Stimulated activated CD4-positive, alpha-beta T cell treated with anti-CD3 and anti-CD28 coated beads, Interleukin-4, amount 100 ng/mL, for 1 hour (primary cell): ENCODE results near the gene CBY2.
"Not testable (repeated sequence)": the region's sequence is repeated elsewhere in the genome, so short reads cannot be mapped to it uniquely, and the experiment has no call there.

Experiments
- DNase-seq: peaks from one replicate; pipeline ENCODE4 v3.0.0-alpha.2; 2020

The CBY2 gene, protein sequence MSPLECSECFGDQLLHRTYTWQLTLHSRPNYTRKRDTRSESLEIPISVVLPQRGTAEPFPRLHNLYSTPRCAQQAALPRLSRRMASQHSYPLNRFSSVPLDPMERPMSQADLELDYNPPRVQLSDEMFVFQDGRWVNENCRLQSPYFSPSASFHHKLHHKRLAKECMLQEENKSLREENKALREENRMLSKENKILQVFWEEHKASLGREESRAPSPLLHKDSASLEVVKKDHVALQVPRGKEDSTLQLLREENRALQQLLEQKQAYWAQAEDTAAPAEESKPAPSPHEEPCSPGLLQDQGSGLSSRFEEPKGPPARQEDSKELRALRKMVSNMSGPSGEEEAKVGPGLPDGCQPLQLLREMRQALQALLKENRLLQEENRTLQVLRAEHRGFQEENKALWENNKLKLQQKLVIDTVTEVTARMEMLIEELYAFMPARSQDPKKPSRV

DNA sequence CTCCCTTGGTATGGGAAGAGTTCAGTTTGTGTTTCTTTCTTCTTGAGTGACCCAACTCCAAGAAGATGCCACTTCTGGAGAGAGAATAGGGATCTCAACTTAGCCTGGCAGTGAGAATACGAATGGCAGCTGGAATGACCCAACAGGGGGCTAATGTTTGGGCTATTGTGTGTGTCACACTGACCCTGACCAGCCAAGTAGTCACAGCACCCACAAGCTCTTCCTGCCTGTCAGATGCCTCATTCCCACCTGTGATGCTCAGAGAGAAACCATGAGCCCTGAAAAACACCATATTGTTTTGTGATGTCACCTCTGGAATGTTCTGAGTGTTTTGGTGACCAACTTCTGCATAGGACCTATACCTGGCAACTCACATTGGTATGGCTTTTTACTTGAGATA, at the start of gene CBY2:
TSS of gene CBY2 (plus strand) at position 233 of the 400 bp plus-strand sequence. CDS start at position 304, 71 bp downstream.
- DNase-seq, result no peak

DNA sequence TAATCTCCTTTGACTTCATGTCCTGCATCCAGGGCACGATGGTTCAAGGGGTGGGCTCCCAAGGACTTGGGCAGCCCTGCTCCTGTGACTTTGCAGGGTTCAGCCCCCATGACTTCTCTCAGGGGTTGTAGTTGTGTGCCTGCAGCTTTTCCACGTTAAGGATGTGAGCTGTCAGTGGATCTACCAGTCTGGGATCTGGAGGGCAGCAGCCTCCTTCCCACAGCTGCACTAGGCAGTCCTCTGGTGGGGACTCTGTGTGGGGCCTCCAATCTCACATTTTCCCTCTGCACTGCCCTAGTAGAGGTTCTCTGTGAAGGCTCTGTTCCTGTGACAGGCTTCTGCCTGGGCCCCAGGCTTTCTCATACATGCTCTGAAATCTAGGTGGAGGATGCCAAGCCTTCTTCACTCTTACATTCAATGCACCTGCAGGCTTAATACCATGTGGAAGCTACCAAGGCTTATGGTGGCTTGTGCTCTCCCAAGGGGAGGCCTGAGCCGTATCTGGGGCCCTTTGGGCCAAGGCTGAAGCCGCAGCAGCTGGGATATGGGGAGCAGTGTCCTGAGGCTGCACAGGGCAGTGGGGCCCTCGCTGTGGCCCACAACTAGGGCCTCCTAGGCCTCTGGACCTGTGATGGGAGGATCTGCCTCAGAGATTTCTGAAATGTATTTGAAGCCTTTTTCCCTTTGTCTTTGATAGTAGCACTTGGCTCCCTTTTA, 47.3 kb upstream of the CBY2 start:
- DNase-seq, result no peak

DNA sequence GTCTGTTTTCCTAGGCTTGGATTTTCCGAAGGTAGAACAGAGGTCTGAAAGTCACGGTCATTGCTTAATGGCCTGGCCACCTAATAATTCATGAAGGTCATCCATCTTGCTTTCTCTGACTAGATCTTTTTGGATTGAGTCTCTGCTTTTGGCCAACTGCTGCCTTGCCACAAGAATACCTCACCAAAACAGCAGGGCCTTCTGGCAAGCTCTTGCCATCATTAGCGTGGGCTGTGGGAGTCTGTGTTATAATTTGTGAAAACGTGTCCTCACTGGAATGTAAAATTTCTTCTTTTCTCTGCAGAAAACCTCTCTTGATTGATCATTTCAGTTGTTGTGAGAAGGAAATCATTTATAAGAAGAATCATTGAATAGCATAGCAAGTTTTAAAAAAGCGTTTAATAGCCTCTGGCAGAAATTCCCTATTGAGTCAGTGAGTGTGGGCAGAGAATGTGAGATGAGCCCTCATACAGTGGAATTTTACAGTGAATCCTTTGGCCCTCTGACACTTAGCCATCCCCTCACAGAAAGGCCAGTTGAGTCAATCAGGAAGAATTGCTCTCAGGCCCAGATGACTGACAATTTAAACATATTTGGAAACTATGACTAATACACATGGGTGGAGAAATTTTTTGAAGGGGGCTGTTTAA, 43.4 kb upstream of the CBY2 start:
- no peak for DNase-seq

DNA sequence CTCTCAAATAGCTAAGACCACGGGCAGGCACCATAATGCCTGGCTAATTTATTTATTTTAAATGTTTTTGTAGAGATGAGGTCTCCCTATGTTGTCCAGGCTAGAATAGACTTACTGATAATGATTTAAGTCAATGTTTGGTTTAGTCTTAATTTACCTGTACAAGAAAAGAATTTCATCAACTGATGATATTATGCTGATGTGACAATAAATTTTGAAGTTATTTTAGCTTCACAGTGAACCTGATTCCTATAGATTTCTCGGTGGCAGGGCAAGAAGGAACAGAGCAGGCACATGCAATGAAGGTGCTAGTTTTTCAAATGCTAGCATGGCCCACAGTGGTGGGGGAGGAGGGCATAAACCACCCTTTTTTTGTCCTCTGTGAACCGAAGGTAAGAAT, 42.6 kb upstream of the CBY2 start:
- no peak for DNase-seq

DNA sequence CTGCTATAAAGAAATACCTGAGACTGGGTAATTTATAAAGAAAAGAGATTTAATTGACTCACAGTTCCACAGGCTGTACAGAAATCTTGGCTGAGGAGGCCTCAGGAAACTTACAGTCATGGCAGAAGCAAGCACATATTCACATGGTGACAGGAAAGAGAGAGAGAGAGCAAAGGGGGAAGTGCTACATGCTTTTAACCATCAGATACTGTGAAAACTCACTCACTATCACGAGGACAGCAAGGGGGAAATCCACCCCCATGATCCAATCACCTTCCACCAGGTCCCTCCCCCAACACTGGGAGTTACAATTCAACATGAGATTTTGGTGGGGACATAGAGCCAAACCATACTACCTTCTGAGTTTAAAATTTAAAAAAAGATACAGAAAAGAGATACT, 41.7 kb upstream of the CBY2 start:
- DNase-seq, result not testable (repeated sequence)

DNA sequence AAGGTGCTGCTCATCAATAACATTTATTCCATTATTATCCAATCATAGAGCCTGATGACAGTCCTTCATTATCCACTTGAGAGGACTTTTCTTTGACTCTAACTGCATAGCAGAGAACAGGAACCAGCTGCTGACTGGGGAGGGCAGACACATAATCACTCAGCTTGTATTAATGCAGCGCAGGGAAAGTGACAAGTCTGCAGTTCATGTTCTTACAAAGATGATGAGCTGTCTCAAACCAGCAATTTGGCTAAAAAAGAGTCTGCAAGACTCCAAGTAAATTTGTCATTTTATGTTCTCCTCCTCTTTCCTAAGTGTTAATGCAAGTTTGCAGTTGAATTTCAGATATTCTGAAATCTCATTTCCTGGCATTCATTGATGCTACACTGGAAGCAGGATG, 40.0 kb upstream of the CBY2 start:
- DNase-seq, result no peak

DNA sequence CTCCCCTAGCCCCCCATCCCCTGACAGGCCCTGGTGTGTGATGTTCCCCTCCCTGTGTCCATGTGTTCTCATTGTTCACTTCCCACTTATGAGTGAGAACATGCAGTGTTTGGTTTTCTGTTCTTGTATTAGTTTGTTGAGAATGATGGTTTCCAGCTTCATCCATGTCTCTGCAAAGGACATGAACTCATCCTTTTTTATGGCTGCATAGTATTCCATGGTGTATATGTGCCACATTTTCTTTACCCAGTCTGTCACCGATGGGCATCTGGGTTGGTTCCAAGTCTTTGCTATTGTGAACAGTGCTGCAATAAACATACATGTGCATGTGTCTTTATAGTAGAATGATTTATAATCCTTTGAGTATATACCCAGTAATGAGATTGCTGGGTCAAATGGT, 39.2 kb upstream of the CBY2 start:
- not testable (repeated sequence) for DNase-seq

DNA sequence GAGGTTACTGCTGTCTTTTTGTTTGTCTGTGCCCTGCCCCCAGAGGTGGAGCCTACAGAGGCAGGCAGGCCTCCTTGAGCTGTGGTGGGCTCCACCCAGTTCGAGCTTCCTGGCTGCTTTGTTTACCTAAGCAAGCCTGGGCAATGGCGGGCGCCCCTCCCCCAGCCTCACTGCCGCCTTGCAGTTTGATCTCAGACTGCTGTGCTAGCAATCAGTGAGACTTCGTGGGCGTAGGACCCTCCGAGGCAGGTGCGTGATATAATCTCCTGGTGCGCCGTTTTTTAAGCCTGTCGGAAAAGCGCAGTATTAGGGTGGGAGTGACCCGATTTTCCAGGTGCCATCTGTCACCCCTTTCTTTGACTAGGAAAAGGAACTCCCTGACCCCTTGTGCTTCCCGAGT, 32.5 kb upstream of the CBY2 start:
- not testable (repeated sequence) for DNase-seq

DNA sequence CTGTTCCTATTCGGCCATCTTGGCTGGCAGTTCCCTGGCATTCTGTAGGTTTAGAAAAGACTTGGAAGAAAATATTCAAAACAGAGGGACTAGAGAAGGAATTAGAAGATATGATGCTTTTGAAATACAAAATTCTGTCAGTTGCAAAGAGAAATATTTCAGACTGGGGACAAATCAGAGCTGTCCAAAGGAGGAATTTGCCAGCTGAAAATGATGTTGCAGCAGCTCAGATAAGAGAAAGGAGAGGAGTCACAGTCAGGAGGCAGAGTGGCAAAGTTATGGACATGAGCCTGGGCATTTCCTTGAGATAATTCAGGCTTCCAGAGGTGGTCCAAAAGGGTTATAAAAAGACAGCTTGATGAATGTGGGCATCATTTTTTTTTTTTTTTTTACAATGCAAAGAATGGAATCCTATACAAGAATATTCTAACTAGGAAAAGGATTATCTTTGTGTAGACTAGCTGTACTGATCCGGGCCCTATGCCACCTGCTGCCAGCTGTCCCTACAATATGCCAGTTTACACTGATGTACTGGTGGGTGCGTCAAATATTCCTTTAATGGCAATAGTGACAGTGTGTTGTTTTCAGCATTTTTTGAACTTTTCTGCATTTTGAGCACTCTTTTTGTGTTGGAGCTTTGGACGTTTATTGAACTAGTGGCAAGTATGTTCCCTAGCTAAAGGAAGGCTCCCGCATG, 31.8 kb upstream of the CBY2 start:
- no peak for DNase-seq

DNA sequence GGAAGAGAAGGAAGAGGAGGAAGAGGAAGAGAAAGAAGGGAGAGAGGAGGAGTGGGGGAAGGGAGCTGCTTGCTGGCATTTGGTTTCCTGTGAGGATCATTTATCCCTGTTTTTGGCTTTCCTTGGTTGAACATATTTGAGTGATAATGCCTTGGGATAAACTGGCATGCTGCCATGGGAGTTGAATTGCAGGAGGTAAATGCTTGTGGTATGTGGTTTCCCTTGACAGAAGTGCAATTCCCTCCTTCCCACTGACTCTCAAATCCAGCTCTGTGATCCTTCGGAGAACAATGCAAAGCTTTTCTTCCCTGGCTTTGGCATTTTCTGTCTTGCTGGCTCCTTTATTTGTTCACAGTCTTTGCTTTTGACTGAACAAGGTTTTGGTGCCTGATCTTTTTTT, 27.2 kb upstream of the CBY2 start:
- no peak for DNase-seq

DNA sequence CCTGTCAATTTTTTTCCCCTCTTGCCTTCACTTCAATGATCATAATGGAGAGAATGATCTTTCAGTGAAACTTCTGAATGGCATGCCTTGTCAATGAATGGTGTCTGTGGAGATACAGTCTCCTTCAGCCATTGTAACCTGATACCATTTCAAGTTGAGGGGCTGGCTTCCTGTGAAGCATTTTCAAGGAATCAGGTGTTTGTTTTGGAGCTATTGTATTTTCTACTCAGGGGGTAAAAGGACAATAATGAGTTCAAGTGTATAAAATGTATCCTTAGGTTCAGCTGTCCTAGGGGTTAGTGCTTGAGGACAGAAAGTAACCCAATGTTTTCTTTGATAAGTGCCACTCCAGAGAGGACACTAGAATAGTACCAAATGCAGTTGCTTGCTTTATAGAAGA, 23.8 kb upstream of the CBY2 start:
- no peak for DNase-seq

DNA sequence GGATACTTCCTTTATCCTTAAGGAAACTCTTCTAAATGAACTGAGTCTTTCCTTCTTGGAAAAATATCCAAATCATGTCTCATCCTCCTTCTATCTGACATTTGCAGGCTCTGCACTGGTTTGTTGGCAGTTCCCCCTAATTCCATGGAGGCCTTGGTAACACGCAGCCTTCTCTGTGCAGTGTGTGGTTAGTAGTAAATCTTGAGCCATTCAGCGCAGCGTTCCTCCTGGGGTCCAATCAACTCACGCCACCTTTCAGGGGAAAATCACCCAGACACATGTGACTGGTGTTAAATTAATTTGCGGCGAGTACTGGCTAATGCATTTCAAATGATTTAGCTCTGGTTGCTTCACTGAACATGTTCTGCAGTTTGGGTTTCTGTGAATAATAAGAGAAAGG, 21.0 kb upstream of the CBY2 start:
- DNase-seq, result no peak

DNA sequence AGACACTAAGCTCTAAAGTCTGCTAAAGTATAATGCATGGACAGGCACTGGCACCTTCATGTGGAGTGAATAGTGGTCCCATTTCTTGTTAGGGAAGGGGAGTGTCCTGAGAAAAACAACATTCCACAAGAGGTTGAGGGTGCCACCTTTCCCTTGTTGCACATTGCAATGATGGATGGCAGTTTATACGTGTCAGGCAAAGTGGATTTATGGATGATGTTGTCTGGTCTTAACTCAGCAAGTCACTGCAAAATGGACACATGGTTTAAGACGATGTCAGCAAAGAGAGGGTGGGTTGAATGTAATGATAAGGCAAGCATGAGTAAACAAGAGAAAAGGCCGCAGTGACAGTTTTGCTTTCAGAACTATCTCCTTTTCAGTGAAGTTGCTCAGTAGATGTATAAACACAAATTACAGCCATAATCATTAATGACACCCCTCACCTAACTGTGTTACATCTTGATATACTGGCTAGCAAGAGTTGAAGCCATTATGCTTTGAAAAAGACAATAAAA, 19.6 kb upstream of the CBY2 start:
- no peak for DNase-seq

DNA sequence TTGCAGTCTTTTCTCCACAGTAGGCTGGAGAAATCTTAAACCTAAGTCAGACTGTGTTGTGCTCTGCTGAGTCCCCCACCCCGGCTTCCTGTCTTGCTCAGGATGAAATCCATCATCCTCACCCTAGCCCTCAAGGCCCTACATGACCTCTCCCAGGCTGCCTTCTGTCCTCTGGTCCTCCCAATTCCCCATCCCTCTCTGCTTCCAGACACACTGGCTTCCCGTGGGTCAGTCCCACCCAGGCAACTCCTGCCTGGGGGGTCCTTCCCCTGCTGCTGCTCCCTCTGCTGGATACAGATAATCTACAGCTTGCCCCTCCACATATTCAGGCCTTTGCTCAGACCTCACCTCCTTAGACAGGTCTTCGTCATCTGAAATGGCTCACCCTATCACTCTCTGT, 18.4 kb upstream of the CBY2 start:
- no peak for DNase-seq

DNA sequence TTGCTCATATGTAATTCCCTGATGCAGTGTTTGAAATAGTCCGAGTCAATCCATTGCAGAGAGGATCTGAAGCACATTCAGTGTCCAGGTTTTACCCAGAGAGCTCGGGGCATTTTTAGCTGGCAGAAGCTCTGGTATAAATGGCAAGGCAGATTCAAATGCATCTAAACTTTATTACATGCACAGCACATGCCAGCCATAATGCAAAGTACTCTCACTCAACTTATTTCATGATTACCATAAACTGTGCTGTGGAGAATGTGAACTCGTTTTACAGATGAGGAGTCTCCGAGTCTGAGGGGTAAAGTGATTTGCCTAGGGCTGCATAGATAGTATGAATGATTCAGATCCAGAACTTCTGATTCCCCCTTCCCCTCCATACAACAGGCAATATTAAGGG, 13.5 kb upstream of the CBY2 start:
- DNase-seq, result no peak

DNA sequence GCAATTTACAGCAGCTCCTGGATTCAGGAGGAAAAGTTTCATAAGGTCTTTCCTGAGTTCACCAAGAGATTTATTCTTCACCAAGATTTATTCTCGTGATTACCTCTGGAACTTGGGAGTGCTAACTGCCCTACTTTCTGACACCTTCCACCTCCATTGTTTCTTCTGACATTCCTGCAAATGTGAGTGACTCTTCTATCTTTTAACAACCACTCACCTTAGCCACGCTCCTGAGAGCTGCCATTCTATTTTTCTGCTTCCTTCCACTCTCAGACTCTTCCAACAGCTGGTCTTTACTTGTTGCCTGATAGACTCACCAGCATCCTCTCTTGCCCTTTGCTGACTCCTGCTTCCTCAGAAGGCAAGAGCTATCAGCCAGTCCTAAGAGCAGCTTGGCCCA, 11.5 kb upstream of the CBY2 start:
- DNase-seq, result no peak

DNA sequence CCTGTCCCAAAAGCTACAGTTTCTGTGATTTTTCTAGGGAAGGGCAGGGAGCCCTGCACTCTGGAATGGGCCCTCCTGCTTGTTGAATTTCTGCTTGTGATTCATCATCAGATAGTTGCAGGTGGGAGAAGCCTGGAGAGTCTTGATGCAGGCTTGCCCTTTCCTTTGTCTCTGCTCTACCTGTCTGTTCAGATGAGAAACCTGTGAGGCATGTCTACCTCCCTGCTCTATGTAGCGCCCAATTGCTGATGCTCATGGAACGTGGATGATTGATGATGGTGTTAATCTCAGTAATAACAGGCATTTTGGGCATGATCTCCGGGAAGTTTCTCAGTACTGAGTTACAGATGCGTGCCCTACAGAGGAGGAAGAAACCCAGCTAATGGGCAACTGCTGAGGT, 10.9 kb upstream of the CBY2 start:
- no peak for DNase-seq

DNA sequence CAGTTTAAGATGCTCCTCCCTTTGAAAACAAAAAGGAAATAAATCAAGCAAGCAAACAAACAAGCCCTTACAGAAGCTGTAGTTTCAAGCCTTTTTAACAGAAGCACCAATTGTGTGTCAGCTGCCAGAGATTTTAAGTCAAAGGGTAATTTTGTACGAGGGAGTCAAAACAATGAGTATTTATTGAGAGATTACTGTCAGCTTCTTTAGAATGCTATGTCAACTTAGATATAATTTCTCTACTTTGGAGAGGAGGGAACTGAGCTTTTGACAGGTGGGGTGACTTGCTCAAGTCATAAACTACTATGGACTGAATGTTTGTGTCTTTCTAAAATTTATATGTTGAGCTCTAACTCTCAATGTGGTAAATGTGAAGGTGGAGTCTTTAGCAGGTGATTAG, 10.5 kb upstream of the CBY2 start:
- DNase-seq, result no peak

DNA sequence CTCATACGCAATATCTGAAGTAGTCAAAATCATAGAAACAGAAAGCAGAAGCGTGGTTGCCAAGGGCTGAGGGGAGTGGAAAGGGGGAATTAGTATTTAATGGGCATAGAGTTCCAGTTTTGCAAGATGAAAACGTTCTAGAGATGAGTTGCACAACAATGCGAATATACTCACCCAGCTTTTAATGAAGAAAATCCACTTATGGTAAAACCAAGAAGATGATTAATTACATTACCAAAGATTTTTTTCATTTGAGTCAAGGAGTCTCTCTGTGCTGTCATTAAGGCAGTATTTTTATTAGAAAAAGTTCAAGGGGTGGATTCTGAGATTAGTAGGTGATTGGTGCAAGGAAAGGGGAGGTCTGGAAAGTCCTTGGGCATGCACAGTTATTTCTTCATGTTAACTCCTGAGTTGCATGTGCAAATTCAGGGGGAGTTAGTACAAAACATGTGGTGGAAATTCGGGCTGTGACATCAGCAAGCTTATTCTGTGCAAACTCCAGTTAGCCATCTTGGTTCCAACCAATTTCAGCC, 6.9 kb upstream of the CBY2 start:
- no peak for DNase-seq

DNA sequence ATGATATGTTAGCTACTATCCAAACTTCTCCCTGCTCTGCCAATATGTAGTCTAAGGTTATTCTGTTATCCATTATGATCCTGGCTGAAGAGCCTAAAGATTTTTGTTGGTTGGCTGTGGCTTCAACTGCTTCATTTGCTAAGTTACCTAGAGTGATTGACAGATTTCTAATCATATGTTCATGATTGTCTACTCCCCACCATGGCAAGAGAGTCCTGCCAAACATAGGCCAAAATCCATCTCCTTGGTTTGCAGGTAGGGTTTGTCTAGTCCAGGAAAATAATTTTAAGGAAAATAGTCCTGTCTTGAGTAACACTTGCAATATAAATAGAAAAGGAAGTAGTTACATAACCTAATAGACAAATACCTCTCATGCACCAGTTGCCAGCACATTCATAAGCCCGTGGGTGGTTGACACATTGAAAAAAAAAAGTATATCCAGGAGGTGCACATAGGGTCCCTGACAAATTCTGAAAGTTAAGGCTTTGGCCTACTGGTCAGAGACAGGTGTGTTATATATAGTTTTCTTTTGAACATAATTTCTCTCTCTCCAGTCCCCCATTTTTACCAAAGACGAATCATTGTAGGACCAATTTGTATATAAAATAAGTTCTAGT, 5.4 kb upstream of the CBY2 start:
- DNase-seq, result no peak

DNA sequence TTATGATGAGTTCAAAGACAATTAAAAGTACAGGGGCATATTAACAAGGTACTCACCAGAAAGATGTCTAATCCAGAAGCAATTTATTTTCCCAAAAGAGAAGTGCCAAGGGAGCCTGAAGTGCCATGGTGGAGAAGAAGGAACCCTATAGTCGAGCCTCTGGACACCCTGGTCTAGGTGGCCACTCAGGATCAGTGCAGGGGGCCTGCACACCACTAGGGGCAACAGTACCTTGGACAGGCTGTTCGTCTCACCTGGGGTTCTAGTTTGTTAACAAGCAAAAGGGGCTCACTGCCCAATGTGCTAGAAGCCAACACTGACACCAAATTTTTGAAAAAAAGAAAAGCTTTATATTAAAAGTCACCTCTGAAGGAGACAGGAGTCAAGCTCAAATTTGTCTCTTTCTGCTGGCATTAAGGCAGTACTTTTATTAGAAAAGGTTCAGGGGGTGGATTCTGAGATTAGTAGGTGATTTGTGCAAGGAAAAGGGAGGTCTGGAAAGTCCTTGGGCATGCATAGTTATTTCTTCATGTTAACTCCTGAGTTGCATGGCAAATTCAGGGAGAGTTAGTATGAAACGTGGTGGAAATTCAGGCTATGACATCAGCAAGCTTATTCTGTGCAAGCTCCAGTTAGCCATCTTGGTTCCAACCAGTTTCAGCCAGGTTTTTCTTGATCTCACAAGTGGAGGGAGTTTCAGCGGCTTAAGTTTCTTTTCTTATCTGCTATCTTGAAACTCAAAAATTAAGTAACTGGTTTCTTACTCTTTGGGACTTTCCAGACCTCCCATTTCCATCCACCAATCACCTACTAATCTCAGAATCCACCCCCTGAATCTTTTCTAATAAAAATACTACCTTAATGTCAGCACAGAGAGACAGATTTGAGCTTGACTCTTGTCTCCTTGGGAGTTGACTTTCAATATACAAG, 884 bp upstream of the CBY2 start:
- no peak for DNase-seq
